DMS79 treated with DMSO at 0.1 percent for 48 hours (cell line): ENCODE data around the gene KIAA1755.

Experiments
- DNase-seq: peaks from one replicate; lab custom pipeline; 2025; lab: John Stamatoyannopoulos, UW

The KIAA1755 gene

DNA sequence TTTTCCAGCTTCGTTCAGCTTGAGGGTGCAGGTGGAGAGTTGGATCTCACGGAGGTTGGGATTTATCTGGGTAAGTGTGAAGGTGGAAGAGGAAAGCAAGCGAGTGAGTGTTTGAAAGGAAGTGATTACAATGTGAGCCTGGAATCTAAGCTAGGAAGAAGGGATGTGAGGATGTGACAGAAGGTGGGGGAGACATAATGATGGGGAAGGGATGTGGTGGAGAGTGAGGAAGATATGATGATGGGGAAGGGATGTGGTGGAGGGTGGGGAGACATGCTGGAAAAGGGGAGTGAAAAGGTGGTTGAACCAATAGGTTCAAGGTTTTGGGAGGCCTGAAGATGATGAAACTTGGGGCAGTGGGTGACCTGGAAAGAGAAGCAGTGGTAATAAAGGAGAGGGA is 23.2 kb downstream of the KIAA1755 start:
- DNase-seq: no peak

- DNase-seq: no peak
Measured at GRCh38 chr20:38231531-38232121, 28.9 kb downstream of the KIAA1755 start.

DNA sequence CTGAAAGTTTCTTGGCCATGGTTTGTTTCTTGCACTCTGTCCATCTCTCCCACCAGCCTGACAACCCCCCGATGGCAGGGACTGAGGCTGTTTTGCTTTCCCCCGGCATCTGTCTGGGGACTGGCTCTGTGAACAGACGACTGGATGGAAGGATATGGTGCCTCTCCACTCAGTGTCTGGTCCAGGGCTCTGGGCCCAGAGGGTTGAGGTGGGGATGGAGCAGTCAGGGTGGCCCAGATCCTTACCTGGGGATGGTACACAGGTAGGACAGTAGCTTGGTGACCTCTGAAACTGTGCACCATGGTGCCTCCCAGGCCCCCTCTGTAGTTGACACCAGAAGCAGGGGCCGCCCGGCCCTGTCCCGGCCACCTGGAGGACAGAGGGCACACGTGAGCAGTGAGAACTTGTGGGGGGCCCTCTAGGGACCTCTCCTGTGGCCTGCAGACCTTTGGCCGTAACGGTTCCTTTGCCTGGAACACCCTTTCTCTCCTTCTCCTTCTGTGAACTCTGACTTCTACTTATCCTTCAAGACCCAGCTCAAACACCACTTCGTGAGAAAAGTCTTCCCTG is 29.5 kb downstream of the KIAA1755 start:
- no peak for DNase-seq

- DNase-seq: no peak
Measured at GRCh38 chr20:38230253-38230551, 30.3 kb downstream of the KIAA1755 start.

- no peak for DNase-seq
Measured at GRCh38 chr20:38229376-38230252, 30.9 kb downstream of the KIAA1755 start.

- DNase-seq: no peak
Measured at GRCh38 chr20:38228436-38228835, 32.1 kb downstream of the KIAA1755 start.

GRCh38 chr20:38227420-38228360 is 32.8 kb downstream of the KIAA1755 start:
- DNase-seq: no peak

- DNase-seq: no peak
Measured at GRCh38 chr20:38226553-38226952, 34.0 kb downstream of the KIAA1755 start.

DNA sequence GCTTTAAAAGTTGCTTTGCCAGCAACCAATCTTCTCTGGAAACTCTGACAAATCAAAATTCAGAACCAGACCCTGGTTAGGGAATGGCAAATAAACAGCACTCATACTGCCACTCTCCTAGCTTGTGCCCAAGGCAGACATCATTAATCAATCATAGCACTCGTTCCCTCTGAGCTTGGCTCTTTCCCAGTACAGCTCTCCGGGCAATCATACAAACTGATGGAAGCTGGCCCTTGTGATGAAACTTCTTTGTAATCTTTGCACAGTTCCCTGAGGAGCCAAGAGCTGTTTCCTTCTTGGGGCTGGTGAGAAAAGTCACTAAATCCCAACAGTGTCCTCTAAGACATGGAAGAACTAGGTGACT is 34.7 kb downstream of the KIAA1755 start:
- DNase-seq: no peak

- DNase-seq: no peak
Measured at GRCh38 chr20:38225240-38225899, 35.2 kb downstream of the KIAA1755 start.

- no peak for DNase-seq
Measured at GRCh38 chr20:38224531-38224930, 36.0 kb downstream of the KIAA1755 start.

DNA sequence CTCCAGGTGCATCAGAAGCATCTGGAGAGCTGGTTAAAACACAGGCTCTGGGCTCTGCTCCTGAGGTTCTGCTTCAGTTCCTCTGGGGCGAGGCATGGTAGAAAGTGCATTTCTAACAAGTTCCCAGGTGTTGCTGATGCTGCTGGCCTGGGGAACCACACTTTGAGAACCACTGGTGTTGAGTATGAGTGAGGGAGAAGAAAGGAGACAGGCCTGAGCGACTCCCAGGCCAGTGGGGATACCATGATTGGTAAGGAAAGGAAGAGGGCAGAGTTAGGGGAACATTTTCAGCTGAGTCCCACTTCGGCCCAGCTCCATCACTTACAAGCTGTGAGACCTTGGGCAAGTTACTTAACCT is 36.8 kb downstream of the KIAA1755 start:
- no peak for DNase-seq

- no peak for DNase-seq
Measured at GRCh38 chr20:38222923-38223742, 37.4 kb downstream of the KIAA1755 start.

DNA sequence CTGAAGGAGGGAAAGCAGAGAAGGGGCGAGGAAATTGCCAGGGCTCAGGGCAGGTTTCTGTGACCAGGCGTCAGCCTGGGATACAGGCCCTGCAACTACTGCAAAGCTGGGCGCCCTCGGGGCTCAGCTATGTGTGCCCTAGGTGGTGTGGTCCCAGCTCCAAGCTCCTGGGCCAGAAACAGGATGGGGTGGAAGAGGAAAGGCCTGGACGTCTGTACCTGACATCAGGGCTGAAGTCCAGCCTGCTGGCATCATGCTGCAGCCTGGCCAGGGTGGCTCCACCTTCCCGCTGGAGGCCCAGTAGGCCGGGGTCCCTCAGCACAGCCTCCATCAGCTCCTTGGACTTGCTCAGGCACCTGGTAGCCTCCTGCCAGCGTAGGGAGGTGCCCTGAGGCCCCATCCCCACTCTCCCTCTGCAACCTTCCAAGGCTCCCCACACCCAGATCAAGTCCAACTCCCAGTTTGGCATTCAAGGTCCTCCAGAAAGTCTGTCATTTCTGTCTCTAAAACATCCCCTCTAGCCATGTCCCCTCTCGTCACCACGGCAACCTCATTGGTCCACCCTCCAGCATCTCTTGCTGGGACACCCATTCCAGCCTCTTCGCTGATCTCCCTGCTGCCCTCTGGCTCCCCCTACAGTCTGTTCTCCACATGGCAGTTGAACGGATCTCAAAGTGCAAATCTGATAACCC is 38.2 kb downstream of the KIAA1755 start:
- DNase-seq: peak; percentile 10

DNA sequence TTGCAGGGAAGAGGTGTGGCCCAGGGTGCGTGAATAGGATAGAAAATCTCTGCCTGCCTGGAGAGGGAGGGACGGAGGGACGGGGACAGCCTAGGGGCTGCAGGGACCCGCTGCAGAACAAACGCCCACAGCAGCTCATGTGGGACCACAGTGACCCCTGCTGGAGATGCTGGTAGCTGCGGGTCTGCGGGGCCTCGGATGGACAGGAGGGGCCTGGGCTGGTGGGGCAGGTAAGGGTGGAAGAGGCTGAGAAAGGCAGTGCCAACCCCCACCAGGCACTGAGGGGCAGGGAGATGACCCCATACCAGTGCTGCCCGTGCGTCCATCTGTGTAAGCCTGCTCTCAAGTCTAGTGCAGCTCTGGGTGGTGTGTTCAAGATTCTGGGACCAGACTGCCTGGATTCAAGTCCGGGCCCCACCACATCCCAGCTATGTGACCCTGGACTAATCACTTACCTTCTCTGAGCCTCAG is 39.4 kb downstream of the KIAA1755 start:
- peak; percentile 29 for DNase-seq

GRCh38 chr20:38220587-38221118 is 39.9 kb downstream of the KIAA1755 start:
- DNase-seq: no peak

DNA sequence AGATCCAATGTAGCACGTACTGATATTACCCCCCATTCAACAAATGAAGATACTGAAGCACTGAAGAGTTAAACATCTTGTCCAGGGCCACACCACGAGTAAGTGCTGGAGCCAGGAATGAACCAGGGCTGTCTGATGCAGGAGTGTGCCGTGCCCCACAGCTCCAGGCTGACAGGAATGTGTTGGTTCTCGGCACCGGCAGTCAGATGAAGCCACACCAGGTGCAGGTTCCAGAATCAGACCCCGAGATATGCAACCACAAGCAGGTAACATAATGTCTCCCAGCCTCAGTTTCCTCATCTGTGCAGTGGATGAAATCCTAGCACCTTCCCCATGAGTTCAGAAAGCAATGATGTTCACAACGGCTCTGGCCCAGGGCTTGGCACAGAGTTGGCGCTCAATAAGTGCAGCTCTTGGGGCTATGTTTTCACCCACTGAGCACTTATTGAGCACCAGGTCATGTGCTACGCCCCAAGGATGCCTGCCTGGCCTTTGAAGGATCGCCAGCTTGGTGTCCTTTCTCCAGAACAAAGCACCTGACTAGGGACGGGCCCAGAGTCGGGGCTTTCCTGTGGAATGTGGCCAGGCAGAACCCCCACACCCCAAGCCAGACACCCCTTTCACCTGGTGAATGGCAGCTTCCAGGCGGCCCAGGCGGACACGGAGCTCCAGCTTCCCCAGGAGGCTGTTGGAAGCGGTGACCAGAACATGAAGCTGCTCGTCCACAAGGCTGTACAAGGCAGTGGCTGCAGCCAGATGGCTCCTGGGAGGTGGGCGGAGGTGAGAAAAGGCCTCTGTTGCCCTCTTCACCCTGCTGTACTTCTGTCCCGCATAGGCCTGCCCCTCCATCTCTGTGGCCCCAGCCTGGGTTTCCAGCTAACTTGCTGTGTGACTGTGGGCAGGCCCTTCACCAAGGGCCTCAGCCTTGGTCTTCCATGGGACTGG is 41.3 kb downstream of the KIAA1755 start:
- DNase-seq: no peak

GRCh38 chr20:38218566-38218885 is 42.0 kb downstream of the KIAA1755 start:
- DNase-seq: no peak
